SHP77 treated with DMSO at 0.1 percent for 48 hours (cell line): ENCODE data around the gene ZNF70.

Source experiments
- DNase-seq: peaks from one replicate; lab custom pipeline; 2025; lab: John Stamatoyannopoulos, UW

ZNF70 gene

DNA sequence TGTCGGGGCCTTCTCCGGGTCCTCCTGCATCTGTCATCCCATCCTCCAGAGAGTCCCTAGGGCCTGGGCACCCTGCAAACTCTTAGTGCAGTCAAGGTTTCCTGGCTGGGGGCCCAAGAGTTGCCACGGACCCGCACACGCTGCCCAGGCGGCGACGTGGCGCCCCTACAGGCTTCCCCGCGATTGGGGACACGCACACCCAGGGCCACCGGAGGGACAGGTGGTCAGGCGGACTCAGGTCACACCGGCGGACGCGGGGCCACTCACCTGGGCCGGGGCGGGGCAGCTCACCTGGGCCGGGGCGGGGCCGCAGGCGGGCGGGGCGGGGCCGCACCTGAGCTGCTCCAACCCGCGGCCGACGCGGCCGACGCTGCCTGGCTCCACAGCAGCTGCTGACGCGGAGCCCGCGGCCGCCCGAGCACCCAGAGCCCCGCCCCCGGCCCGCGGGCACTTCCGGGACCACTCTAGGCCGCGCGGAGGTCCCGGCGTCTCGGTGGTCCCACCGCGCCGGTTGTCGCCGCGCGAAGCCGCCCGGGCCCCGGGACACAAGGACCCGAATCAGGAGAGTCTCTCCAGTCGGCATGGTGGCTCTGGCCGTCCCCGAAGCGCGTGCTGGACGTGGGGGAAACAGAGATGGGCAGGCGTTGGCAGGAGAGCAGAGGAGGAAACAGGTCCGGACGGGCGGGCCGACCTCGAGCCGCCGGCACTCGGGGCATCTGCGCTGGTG is at the start of gene ZNF70:
Gene ZNF70 (minus strand): TSS at position 399 of the 727 bp plus-strand sequence. CDS start 5,972 bp downstream, outside the sequence.
- DNase-seq: peak; percentile 45

DNA sequence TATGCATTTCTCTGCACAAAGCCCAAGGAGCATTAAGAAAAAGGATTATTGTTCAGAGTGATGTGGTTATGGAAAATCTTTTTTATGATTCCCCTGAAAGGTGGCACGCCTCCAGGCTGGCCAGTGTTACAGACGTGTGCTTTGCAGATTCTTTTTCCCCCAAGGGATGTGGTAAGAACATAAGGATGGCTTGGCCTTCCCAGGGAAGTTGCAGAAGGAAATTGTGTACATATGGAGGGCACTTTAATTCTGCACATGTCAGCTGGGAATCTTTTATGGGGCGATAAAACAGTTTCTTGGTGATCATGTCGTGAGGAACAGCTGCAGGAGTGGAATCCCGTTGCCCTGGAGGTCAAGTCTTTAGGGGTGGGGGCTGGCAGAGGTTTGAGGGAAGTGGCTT is 45.5 kb upstream of the ZNF70 start:
- DNase-seq: no peak

DNA sequence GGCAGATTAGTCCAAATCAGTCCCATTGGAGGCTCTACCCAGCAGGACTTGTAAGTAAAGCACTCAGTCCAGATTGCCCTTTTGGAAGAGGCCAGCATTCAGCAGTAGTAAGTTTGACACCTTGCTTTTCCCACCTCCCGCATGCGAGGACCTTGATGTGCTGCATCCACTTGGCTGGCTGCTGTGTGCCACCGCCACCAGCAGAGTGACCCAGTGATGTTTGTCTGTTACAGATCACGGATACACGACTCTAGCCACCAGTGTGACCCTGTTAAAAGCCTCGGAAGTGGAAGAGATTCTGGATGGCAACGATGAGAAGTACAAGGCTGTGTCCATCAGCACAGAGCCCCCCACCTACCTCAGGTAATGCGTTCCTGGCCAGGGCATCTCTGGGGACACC is 42.4 kb upstream of the ZNF70 start:
- no peak for DNase-seq

DNA sequence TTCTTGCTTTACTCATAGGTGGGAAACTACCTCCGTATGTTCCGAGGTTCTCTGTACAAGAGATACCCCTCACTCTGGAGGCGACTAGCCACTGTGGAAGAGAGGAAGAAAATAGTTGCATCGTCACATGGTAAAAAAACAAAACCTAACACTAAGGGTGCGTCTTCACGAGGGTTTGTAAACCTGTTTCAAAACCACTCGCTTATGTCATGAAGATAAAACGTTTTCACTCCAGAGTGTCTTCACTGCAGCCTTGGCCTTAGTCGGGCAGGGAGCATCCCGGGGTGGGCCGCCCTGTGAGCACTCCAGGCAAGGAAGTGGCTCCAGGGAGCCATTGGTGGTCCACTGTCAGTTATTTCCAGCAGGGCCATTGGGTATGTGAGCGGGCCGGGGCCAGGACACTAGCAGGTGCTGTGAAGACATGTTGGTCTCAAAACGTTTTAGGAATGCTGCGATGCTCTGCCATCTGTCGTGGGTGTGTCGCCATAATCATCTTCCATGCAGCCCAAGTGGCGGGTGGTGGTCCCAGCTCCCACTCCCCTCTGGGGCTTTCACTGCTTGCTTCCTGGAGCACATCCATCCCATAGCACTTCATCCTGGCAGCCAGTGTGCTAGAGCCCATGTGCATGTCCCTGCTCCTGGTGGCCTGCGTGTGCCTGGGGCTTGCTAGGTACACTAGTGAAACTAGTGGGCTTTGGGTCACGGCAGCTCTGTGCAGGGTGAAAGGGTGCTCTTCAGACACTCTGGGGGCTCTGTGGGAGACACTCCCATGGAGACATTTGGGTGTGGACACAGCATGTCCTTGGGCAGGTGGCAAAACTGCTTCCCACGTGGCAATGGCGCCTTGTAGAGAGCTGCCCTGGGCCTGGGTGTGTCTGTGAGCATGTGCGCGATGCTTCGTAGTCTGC is 41.1 kb upstream of the ZNF70 start:
- no peak for DNase-seq

DNA sequence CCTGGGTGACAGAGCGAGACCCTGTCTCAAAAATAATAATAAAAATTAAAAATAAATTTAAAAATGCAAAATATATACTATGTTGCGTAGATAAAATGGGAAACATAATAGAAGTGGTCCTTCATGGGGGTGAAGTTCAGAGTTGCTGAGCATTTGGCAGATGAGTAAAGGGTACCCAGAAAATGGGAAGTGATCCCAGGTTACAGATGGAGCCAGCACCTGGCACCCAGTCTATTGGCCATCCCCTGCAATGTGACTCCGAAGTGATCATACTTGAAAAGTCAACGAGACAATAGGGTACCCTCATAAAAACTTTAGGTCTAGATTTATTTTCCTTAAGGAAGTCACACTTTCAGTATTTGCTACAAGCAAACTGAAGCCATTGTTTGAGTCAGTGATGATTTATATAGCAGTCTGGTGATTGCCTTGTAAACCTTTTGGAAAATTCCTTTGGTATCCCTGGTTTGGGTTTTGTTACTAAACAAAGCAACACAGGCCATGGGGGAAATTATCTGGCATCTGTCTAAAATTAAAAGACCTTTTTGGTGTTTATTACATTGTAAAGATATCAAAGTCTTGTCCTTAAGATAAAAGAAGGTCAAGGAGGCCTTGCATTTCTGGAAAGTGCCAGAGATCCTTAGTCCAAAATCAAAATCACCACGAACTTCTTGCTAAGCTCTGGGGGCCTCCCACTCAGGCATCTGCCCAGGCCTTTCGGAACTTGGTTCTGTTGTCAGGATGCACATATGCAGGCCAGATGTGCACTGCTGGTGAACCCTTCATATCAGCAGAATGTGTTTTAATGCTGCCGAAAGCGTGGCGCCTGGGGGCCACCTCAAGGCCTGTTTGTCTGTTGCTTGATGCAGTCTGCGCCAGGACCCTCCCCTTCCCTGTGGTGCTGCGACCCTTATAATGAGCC is 40.2 kb upstream of the ZNF70 start:
- DNase-seq: no peak

DNA sequence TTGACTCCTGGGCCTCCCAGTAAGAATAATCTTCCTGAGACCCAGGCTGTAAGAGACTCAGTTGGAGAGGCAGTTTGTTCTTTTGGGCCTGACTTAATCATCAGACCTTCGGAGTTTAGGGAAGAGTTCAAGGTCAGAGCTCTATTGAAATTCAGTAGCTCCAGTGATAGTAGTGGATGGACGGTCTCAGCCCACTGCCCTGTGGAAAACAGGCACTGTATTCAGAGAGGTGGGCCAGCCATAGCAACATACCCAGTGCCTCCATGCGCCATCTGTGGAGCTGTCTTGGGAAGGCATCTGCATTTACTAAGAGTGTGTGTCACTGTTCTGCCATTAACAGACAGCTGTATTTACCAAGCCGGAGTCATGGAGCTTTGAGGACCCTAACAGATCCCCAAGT is 38.7 kb upstream of the ZNF70 start:
- DNase-seq: no peak

DNA sequence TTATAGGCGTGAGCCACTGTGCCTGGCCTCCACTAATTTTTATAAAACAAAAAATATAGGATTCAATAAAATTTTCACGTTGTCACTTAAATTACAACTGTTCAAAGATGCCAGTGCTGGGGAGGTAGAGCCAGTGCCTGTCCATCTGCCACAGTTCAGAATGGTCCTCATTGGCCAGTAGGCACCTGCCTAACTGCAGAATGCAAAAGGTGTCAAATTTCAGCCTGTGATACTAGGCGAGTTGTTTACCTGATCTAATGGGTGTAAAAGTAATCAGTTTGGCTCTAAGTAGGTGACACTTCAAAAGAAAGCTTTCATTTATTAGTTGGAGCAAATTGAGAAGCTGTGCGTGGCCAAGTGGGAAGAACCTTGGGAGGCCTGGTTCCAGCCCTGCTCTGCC is 38.2 kb upstream of the ZNF70 start:
- no peak for DNase-seq

DNA sequence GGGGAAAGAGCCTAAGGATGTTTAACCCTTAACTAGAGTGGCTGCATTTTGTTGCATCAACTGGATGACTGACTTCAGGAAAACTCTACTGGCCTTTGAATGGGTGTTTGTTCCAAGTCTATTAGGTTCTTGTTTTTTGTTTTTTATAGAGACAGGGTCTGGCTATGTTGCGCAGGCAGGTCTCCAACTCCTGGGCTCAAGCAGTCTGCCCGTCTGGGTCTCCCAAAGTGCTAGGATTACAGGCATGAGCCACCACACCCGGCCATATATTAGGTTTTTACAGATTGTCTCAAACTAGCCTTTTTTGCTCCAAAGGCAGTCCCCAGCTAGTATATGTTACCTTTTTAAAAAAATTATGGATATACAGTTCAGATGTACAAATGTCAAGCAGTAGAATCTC is 37.0 kb upstream of the ZNF70 start:
- no peak for DNase-seq

DNA sequence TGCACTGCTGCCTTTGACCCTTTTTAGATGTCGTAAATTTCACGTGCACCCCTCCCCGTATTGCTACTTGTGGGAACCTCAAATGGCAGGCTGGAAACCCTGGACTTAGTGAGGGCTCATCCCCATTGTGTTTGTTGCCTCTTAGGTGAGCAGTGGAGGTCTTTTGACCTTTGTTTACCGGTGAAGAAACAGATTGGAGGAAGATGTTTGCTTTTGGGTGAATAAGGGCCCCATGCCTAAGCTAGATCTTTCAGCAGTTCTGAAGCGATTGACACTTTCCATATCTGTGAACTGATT is 36.6 kb upstream of the ZNF70 start:
- no peak for DNase-seq

DNA sequence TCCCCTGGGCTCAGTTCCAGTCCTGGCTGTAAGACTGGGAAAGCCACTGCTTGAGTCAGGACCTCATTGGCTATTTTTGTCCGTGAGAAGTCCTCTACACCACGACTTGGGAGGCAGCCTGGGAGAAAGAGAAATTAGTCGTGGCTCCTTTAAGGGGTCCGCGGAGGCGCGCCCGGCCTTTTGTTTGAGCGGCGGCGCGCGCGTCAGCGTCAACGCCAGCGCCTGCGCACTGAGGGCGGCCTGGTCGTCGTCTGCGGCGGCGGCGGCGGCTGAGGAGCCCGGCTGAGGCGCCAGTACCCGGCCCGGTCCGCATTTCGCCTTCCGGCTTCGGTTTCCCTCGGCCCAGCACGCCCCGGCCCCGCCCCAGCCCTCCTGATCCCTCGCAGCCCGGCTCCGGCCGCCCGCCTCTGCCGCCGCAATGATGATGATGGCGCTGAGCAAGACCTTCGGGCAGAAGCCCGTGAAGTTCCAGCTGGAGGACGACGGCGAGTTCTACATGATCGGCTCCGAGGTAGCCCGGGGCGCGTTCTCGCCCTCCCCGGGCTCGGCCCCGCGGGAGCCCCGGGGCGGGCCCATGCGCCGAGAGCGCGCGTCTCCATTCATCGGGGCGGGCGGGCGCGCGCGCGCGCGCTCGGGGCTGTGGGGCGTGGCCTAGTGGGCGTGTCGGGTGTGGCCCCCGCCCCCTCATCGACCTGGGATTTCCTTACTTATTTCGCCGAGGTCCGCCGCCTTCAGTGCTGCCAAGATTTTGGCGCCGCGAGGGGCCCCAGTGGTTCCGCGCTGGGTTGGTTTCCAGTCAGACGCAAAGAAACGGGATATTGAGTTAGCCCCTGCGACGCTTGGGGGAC is 36.1 kb upstream of the ZNF70 start, which contains the start of gene SMARCB1:
Gene SMARCB1 (plus strand): TSS at position 215 of the 848 bp plus-strand sequence. CDS start 204 bp downstream, at position 419.
- DNase-seq: peak; percentile 44

DNA sequence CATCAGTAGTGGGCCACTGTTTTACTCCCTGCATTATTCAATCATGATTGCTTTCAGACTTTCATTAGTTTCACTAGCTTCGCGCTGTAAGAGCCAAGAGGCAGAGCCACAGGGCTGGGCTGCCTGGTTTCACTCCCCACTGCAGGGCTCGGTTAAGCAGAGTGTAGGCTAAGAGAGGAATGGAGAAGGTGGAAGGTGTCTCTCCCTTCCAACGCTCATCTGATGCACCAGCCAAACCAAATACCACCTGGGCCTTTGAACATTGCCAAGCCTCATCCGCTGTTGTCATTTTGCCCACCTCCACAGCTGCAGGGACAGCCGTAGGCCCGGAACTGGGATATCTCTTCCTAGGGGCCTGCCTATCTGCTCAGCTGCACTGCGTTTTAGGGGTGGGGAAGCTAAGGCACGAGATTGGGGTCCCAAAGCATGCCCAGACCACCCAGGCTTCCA is 35.4 kb upstream of the ZNF70 start:
- DNase-seq: no peak

DNA sequence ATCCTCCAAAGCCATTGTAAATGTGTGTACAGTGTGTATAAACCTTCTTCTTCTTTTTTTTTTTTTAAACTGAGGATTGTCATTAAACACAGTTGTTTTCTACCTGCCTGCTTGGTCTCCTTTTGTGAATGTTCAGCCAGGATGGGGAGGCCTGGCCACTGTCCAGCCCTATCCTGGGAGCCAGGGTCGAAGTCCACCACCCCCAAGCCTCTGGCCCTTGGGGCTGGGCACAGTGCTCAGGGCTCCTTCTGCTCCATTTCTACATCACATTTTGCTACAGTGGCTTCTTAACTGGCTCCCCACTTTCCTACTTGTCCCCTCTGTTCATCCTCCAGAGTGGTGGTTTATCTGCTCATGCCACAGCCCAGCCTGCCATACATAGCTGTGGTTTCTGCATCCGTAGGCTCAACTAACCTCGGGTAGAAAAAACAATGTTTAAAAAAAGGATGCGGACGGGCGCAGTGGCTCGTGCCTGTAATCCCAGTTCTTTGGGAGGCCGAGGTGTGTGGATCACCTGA is 33.4 kb upstream of the ZNF70 start:
- no peak for DNase-seq

DNA sequence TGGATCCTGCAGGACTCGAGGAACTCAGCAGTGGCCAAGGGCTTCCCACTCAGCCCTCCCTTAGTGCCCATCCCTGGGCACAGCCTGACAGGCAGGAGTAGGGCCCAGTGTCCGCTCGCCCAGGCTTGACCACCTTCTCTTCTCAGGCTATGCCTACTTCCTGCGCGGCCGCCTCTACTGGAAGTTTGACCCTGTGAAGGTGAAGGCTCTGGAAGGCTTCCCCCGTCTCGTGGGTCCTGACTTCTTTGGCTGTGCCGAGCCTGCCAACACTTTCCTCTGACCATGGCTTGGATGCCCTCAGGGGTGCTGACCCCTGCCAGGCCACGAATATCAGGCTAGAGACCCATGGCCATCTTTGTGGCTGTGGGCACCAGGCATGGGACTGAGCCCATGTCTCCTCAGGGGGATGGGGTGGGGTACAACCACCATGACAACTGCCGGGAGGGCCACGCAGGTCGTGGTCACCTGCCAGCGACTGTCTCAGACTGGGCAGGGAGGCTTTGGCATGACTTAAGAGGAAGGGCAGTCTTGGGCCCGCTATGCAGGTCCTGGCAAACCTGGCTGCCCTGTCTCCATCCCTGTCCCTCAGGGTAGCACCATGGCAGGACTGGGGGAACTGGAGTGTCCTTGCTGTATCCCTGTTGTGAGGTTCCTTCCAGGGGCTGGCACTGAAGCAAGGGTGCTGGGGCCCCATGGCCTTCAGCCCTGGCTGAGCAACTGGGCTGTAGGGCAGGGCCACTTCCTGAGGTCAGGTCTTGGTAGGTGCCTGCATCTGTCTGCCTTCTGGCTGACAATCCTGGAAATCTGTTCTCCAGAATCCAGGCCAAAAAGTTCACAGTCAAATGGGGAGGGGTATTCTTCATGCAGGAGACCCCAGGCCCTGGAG is 32.6 kb upstream of the ZNF70 start:
- no peak for DNase-seq

DNA sequence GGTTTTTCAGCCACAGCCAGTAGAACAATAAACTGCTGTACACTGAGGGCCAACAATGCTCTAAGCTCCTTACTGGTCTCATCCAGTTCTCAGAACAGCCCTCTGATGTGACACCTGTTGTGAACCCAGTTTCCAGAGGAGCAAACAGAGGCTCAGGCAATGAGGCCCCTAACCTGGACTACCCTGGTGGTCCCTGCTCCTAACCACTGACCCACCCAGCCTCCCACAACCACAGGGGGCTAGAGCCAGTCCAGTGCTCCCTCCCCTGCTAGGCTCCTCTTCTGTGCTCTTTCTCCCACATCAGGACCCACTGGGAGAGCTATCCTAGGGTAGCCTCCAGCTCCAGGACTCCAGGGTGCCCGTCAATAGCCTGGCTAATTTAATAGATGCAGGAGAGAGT is 31.8 kb upstream of the ZNF70 start:
- DNase-seq: no peak

DNA sequence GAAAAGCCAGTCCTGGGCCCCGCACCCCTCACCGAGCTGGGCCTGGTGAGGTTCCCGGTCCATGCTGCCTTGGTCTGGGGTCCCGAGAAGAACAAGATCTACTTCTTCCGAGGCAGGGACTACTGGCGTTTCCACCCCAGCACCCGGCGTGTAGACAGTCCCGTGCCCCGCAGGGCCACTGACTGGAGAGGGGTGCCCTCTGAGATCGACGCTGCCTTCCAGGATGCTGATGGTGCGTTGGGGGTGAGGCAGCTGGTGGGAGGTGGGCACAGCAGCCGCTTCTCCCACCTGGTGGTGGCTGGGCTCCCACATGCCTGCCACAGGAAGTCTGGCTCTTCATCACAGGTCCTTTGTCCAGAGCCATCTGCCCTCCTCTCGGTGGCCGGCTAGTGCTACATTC is 31.3 kb upstream of the ZNF70 start:
- DNase-seq: no peak

DNA sequence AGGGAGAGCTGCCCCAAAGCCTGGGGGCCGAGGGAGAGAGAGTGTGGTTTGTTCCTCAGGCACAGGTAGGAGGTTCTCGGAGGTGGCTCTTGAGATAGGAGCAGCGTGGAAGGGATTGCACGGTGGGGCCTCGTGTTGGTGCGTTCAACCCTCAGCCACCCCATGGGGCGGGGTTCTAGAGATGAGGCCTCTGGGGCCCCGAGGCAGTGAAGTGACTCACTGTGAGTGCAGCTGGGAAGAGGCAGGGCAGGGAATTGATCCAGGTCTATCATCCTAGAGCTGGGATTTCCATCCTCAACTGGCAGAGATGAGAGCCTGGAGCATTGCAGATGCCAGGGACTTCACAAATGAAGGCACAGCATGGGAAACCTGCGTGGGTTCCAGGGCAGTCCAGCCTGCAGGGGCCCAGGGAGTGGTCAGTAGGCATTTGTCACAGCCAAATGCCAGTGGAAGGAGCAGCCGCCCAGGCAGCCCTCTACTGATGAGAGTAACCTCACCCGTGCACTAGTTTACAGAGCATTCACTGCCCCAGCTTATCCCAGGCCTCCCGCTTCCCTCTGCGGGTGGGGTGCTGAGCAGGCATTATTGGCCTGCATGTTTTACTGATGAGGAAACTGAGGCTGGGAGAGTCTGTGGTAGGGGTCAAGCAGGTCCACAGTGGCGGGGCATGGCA is 30.7 kb upstream of the ZNF70 start:
- DNase-seq: no peak

DNA sequence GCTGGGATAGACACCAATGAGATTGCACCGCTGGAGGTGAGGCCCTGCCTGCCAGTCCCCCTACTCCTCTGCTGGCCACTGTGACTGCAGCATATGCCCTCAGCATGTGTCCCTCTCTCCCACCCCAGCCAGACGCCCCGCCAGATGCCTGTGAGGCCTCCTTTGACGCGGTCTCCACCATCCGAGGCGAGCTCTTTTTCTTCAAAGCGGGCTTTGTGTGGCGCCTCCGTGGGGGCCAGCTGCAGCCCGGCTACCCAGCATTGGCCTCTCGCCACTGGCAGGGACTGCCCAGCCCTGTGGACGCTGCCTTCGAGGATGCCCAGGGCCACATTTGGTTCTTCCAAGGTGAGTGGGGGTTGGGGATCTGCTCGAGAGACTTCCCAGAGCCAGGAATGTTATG is 30.2 kb upstream of the ZNF70 start:
- DNase-seq: no peak

DNA sequence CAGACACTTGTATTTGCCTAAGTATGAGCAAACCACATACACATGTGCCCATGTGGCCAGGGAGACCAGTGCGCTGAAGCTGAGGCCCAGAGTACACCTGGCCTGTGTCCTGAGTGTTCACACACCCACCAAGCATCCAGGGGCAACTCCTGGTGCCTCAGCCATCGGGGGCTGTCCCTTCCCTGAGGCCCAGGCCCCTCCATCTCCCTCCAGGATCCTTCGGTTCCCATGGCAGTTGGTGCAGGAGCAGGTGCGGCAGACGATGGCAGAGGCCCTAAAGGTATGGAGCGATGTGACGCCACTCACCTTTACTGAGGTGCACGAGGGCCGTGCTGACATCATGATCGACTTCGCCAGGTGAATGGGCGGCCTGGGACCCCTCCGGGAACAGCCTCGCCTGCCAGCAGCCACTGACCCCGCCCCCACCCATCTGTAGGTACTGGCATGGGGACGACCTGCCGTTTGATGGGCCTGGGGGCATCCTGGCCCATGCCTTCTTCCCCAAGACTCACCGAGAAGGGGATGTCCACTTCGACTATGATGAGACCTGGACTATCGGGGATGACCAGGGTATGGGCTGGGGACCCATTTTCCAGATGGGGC is 29.3 kb upstream of the ZNF70 start:
- DNase-seq: no peak

DNA sequence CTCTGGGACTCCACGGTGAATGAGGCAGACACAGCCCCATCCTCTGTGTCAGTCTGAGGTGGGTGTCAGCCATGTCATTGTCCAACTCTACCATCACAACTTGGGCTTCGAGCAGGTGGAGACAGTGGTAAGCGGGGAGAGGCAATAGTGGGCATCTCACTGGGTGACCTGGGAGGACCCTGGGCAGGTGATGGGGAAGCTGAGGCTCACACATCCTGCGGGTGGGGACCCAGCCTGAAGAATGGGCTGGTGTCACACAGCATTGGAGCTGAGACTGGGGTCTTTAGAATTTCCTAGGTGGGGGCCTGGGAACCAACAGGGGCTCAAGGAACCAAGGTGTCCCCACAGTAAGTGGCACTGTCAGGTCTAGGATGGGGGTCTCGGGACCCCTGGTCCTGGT is 28.8 kb upstream of the ZNF70 start:
- no peak for DNase-seq
